H1 (cell line): ENCODE results near the gene CDPF1. TPM values are rescaled to one million over a fixed set of nuclear protein-coding genes. Genes with fewer than 3 reads are reported as not detected.

Source experiments
- CHD2 ChIP-seq: IDR thresholded peaks from 2 replicates; pipeline ENCODE4 v1.6.1; 2012; ENCODE audit warnings: low read length, improper control_type of control experiment
- CHD7 ChIP-seq: fragments of 300-600 bp; sonication (generic); IDR thresholded peaks from 2 replicates; pipeline ENCODE4 v1.7.1; 2012; ENCODE audit warnings: low read length, moderate library complexity, mild to moderate bottlenecking, inconsistent platforms; ENCODE audit not compliant: insufficient replicate concordance
- EP300 ChIP-seq, 2 experiments: IDR thresholded peaks; 1 replicate in 1 of 2; 2 replicates in 1 of 2; pipeline ENCODE4 v1.6.1; 2011 to 2012; ENCODE audit warnings: low read depth in 2 of 2, low read length in 2 of 2, mild to moderate bottlenecking in 2 of 2, borderline replicate concordance in 1 of 2, inconsistent platforms in 1 of 2, moderate library complexity in 1 of 2
- GTF2F1 ChIP-seq: IDR thresholded peaks from 2 replicates; pipeline ENCODE4 v1.6.1; 2012; ENCODE audit warnings: low read depth, low read length, improper control_type of control experiment, borderline replicate concordance
- HDAC2 ChIP-seq, 2 experiments: fragments of 300-600 bp in 1 of 2; sonication (generic) in 1 of 2; IDR thresholded peaks; 2 replicates each; pipeline ENCODE4 v1.6.1; 2011 to 2012; ENCODE audit warnings: low read depth in 2 of 2, low read length in 2 of 2, mild to moderate bottlenecking in 2 of 2, moderate library complexity in 2 of 2, borderline replicate concordance in 1 of 2, inconsistent platforms in 1 of 2
- JUND ChIP-seq: IDR thresholded peaks from 2 replicates; pipeline ENCODE4 v1.6.1; 2011; ENCODE audit warnings: mild to moderate bottlenecking, improper control_type of control experiment, low read length
- TAF1 ChIP-seq: IDR thresholded peaks from 2 replicates; pipeline ENCODE4 v1.6.1; 2011; ENCODE audit warnings: mild to moderate bottlenecking, low read depth, low read length
- polyA plus RNA-seq, 7 experiments: library from polyadenylated mRNA; depleted of rRNA in 3 of 7; stranded (reverse) in 5 of 7; unstranded in 2 of 7; fragments of >200 nt in 5 of 7; fragments of 200-250 nt in 2 of 7; gene quantifications; 1 replicate in 5 of 7; 2 replicates in 1 of 7; 4 replicates in 1 of 7; pipeline versions ENCODE4 v1.2.1 to v1.2.3, GENCODE V29; 2011 to 2013; ENCODE audit warnings: missing spikeins in 2 of 7, mixed read lengths in 2 of 7
- total RNA-seq: library from RNA; stranded (reverse); fragmentation: NEBNext Ultra II Directional; extraction: Animal tissue kit (Norgen Biotek cat#: 25700); gene quantifications from 2 replicates; pipeline ENCODE4 v1.2.1, GENCODE V29; 2021

The CDPF1 gene
- total and polyA plus RNA-seq, 2 of the 8 experiments (the other 6 are each of a cell fraction or from before 2014, with no cell fraction given), result 9.7 to 13.7 TPM

GRCh38 chr22:46289244-46289891, 39.3 kb upstream of the CDPF1 start (continued):
- TF ChIP-seq CHD7 (no peak), CHD2 (no peak), JUND (no peak), EP300 (IDR thresholded peaks at IDR 0.05; ENCODE audit: borderline replicate concordance in 1 of 2, low read depth in 2 of 2, low read length in 2 of 2) (no peak), GTF2F1 (no peak), TAF1 (no peak), HDAC2 (IDR thresholded peaks at IDR 0.05; ENCODE audit: borderline replicate concordance in 1 of 2, low read depth in 2 of 2, low read length in 2 of 2) (no peak)
